ENCODE data around the gene PLLP.

The PLLP gene

GRCh38 chr16:57284209-57284951, at the start of gene PLLP:
Gene PLLP, minus strand, starts transcription at chr16:57284672. Its CDS starts 132 bp downstream, at chr16:57284540.
- ATAC-seq (ENCODE audit: low read depth) (peak; percentile 72), DNase-seq (ENCODE audit: low spot score in 2 of 2) (peak in 1 of 2 donors; percentile 52)
- peak within 1 kb of the TSS; percentile 86 for H3K4me3 Mint-ChIP-seq
- no peaks in the 10 kb centered on the region for H3K36me3 Mint-ChIP-seq
- peaks cover 16% of the 10 kb centered on the region for H3K27me3 Mint-ChIP-seq
- peaks cover 5% of the 10 kb centered on the region for H3K4me1 Mint-ChIP-seq
- H3K9me3 Mint-ChIP-seq, result no peaks in the 10 kb centered on the region
- H3K27ac Mint-ChIP-seq, result no peak within 1 kb of the TSS

GRCh38 chr16:57333402-57333801, 48.9 kb upstream of the PLLP start:
- no peaks in the 10 kb centered on the region for H3K36me3 Mint-ChIP-seq
- DNase-seq (ENCODE audit: low spot score in 2 of 2) (no peak), ATAC-seq (ENCODE audit: low read depth) (no peak)
- H3K4me1 Mint-ChIP-seq, result no peaks in the 10 kb centered on the region
- peaks cover 2% of the 10 kb centered on the region for H3K9me3 Mint-ChIP-seq
- H3K4me3 Mint-ChIP-seq, result no peak overlapping the region
- no peaks in the 10 kb centered on the region for H3K27me3 Mint-ChIP-seq
- H3K27ac Mint-ChIP-seq, result no peak overlapping the region

- H3K27me3 Mint-ChIP-seq, result no peaks in the 10 kb centered on the region
- ATAC-seq (ENCODE audit: low read depth) (no peak), DNase-seq (ENCODE audit: low spot score in 2 of 2) (no peak)
- no peak overlapping the region for H3K4me3 Mint-ChIP-seq
- no peaks in the 10 kb centered on the region for H3K4me1 Mint-ChIP-seq
- peaks cover 2% of the 10 kb centered on the region for H3K9me3 Mint-ChIP-seq
- no peak overlapping the region for H3K27ac Mint-ChIP-seq
- no peaks in the 10 kb centered on the region for H3K36me3 Mint-ChIP-seq
These were observed 46.9 kb upstream of the PLLP start for GRCh38 chr16:57331355-57331754.

- Mint-ChIP-seq H3K4me1 (peaks cover 3% of the 10 kb centered on the region), H3K36me3 (no peaks in the 10 kb centered on the region), H3K4me3 (no peak overlapping the region), H3K27ac (no peak overlapping the region), H3K27me3 (no peaks in the 10 kb centered on the region), H3K9me3 (peaks cover 2% of the 10 kb centered on the region)
- DNase-seq (ENCODE audit: low spot score in 2 of 2) (no peak), ATAC-seq (ENCODE audit: low read depth) (no peak)
These were observed 45.4 kb upstream of the PLLP start for GRCh38 chr16:57329718-57330327.

GRCh38 chr16:57325458-57325857, 41.0 kb upstream of the PLLP start:
- Mint-ChIP-seq H3K27me3 (no peaks in the 10 kb centered on the region), H3K4me1 (peaks cover 7% of the 10 kb centered on the region), H3K4me3 (no peak overlapping the region), H3K27ac (peak overlapping the region; percentile 78), H3K36me3 (no peaks in the 10 kb centered on the region), H3K9me3 (no peaks in the 10 kb centered on the region)
- DNase-seq (ENCODE audit: low spot score in 2 of 2) (no peak), ATAC-seq (ENCODE audit: low read depth) (no peak)

- no peaks in the 10 kb centered on the region for H3K27me3 Mint-ChIP-seq
- ATAC-seq (ENCODE audit: low read depth) (peak; percentile 70), DNase-seq (ENCODE audit: low spot score in 2 of 2) (no peak)
- peak overlapping the region; percentile 78 for H3K27ac Mint-ChIP-seq
- no peaks in the 10 kb centered on the region for H3K9me3 Mint-ChIP-seq
- peaks cover 7% of the 10 kb centered on the region for H3K4me1 Mint-ChIP-seq
- no peak overlapping the region for H3K4me3 Mint-ChIP-seq
- no peaks in the 10 kb centered on the region for H3K36me3 Mint-ChIP-seq
These were observed 40.3 kb upstream of the PLLP start for GRCh38 chr16:57324749-57325148.

- no peaks in the 10 kb centered on the region for H3K36me3 Mint-ChIP-seq
- DNase-seq (ENCODE audit: low spot score in 2 of 2) (no peak), ATAC-seq (ENCODE audit: low read depth) (no peak)
- H3K4me1 Mint-ChIP-seq, result peaks cover 6% of the 10 kb centered on the region
- H3K4me3 Mint-ChIP-seq, result no peak overlapping the region
- H3K27ac Mint-ChIP-seq, result no peak overlapping the region
- H3K9me3 Mint-ChIP-seq, result no peaks in the 10 kb centered on the region
- H3K27me3 Mint-ChIP-seq, result peaks cover 2% of the 10 kb centered on the region
These were observed 35.2 kb upstream of the PLLP start for GRCh38 chr16:57319646-57320045.

GRCh38 chr16:57318240-57318970, 33.9 kb upstream of the PLLP start:
- Mint-ChIP-seq H3K27me3 (peaks cover 2% of the 10 kb centered on the region), H3K4me1 (peaks cover 9% of the 10 kb centered on the region), H3K4me3 (no peak overlapping the region), H3K27ac (no peak overlapping the region), H3K9me3 (no peaks in the 10 kb centered on the region), H3K36me3 (no peaks in the 10 kb centered on the region)
- no peak for ATAC-seq (ENCODE audit: low read depth)
- DNase-seq (ENCODE audit: low spot score in 2 of 2), result no peak

- peaks cover 4% of the 10 kb centered on the region for H3K27me3 Mint-ChIP-seq
- H3K27ac Mint-ChIP-seq, result no peak overlapping the region
- H3K4me3 Mint-ChIP-seq, result no peak overlapping the region
- no peaks in the 10 kb centered on the region for H3K9me3 Mint-ChIP-seq
- DNase-seq (ENCODE audit: low spot score in 2 of 2) (no peak), ATAC-seq (ENCODE audit: low read depth) (no peak)
- H3K36me3 Mint-ChIP-seq, result no peaks in the 10 kb centered on the region
- peaks cover 12% of the 10 kb centered on the region for H3K4me1 Mint-ChIP-seq
These were observed 32.0 kb upstream of the PLLP start for GRCh38 chr16:57316390-57317017.

GRCh38 chr16:57315416-57315815, 30.9 kb upstream of the PLLP start:
- Mint-ChIP-seq H3K27ac (peak overlapping the region; percentile 73), H3K9me3 (no peaks in the 10 kb centered on the region), H3K27me3 (peaks cover 5% of the 10 kb centered on the region), H3K4me1 (peaks cover 12% of the 10 kb centered on the region), H3K36me3 (no peaks in the 10 kb centered on the region), H3K4me3 (no peak overlapping the region)
- DNase-seq (ENCODE audit: low spot score in 2 of 2), result no peak
- ATAC-seq (ENCODE audit: low read depth), result no peak

- ATAC-seq (ENCODE audit: low read depth) (no peak), DNase-seq (ENCODE audit: low spot score in 2 of 2) (no peak)
- peaks cover 5% of the 10 kb centered on the region for H3K27me3 Mint-ChIP-seq
- no peak overlapping the region for H3K27ac Mint-ChIP-seq
- H3K4me3 Mint-ChIP-seq, result no peak overlapping the region
- no peaks in the 10 kb centered on the region for H3K36me3 Mint-ChIP-seq
- peaks cover 15% of the 10 kb centered on the region for H3K4me1 Mint-ChIP-seq
- H3K9me3 Mint-ChIP-seq, result no peaks in the 10 kb centered on the region
These were observed 29.8 kb upstream of the PLLP start for GRCh38 chr16:57314161-57314785.

GRCh38 chr16:57313509-57313908, 29.0 kb upstream of the PLLP start:
- Mint-ChIP-seq H3K27ac (no peak overlapping the region), H3K36me3 (no peaks in the 10 kb centered on the region), H3K27me3 (peaks cover 5% of the 10 kb centered on the region), H3K9me3 (no peaks in the 10 kb centered on the region), H3K4me1 (peaks cover 15% of the 10 kb centered on the region), H3K4me3 (no peak overlapping the region)
- DNase-seq (ENCODE audit: low spot score in 2 of 2), result no peak
- no peak for ATAC-seq (ENCODE audit: low read depth)

- H3K9me3 Mint-ChIP-seq, result no peaks in the 10 kb centered on the region
- H3K27me3 Mint-ChIP-seq, result peaks cover 7% of the 10 kb centered on the region
- H3K27ac Mint-ChIP-seq, result no peak overlapping the region
- no peak for DNase-seq (ENCODE audit: low spot score in 2 of 2)
- no peak for ATAC-seq (ENCODE audit: low read depth)
- no peaks in the 10 kb centered on the region for H3K36me3 Mint-ChIP-seq
- no peak overlapping the region for H3K4me3 Mint-ChIP-seq
- peaks cover 18% of the 10 kb centered on the region for H3K4me1 Mint-ChIP-seq
These were observed 26.3 kb upstream of the PLLP start for GRCh38 chr16:57310801-57311200.

- peaks cover 14% of the 10 kb centered on the region for H3K4me1 Mint-ChIP-seq
- H3K36me3 Mint-ChIP-seq, result no peaks in the 10 kb centered on the region
These were observed 23.6 kb upstream of the PLLP start for GRCh38 chr16:57308041-57308440.

More at GRCh38 chr16:57308041-57308440, 23.6 kb upstream of the PLLP start:
- Mint-ChIP-seq H3K27ac (no peak overlapping the region), H3K4me3 (no peak overlapping the region), H3K27me3 (peaks cover 7% of the 10 kb centered on the region), H3K9me3 (no peaks in the 10 kb centered on the region)
- no peak for ATAC-seq (ENCODE audit: low read depth)
- DNase-seq (ENCODE audit: low spot score in 2 of 2), result no peak
